ENCODE measurements around the gene CCDC54. TPM values are rescaled to one million over a fixed set of nuclear protein-coding genes. Genes with fewer than 3 reads are reported as not detected.

The CCDC54 gene
- total RNA-seq, 1 experiment from 2014 or later: not detected

- DNase-seq (ENCODE audit: low spot score): no peak
- peaks cover 21% of the 10 kb centered on the region for H3K9me3 Mint-ChIP-seq
- H3K4me3 Mint-ChIP-seq: no peak overlapping the region
- no peaks in the 10 kb centered on the region for H3K4me1 Mint-ChIP-seq
- H3K36me3 Mint-ChIP-seq: peaks cover 12% of the 10 kb centered on the region
- no peak overlapping the region for H3K27ac Mint-ChIP-seq
- H3K27me3 Mint-ChIP-seq (ENCODE audit: low read depth): no peaks in the 10 kb centered on the region
- no peak for ATAC-seq
- TF ChIP-seq KAT7 (CRISPR knock-in tag; IDR thresholded peaks at IDR 0.05; ENCODE audit: borderline replicate concordance): no peak
- no peak for TF ChIP-seq GTF2I (CRISPR knock-in tag; conservative IDR thresholded peaks at IDR 0.05)
- TF ChIP-seq ZNF263 (CRISPR knock-in tag; IDR thresholded peaks at IDR 0.05; ENCODE audit: low read depth): no peak
- no peak for TF ChIP-seq ZBTB43 (CRISPR knock-in tag; IDR thresholded peaks at IDR 0.05)
- no peak for TF ChIP-seq ZNF396 (CRISPR knock-in tag; IDR thresholded peaks at IDR 0.05; ENCODE audit: borderline replicate concordance)
- no peak for TF ChIP-seq TP53 (CRISPR knock-in tag; IDR thresholded peaks at IDR 0.05)
- no peak for TF ChIP-seq USF1 (CRISPR knock-in tag; IDR thresholded peaks at IDR 0.05)
- TF ChIP-seq ESRRA (CRISPR knock-in tag; IDR thresholded peaks at IDR 0.05; ENCODE audit: borderline replicate concordance): no peak
- TF ChIP-seq HMGXB4 (CRISPR knock-in tag; IDR thresholded peaks at IDR 0.05): no peak
- no peak for TF ChIP-seq ZNF138 (CRISPR knock-in tag; conservative IDR thresholded peaks at IDR 0.05)
- POLR2A ChIA-PET: no interaction called here
- CTCF ChIA-PET: interaction anchor here (1.0 kb wide), 1 partner anchor 10 kb away, joined by 3 read pairs; no protein-coding TSS in a partner anchor
These were observed 33.8 kb downstream of the CCDC54 start for GRCh38 chr3:107411056-107411455.

- Mint-ChIP-seq H3K4me1 (no peaks in the 10 kb centered on the region), H3K36me3 (peaks cover 12% of the 10 kb centered on the region), H3K27ac (no peak overlapping the region), H3K27me3 (ENCODE audit: low read depth) (no peaks in the 10 kb centered on the region), H3K4me3 (no peak overlapping the region), H3K9me3 (peaks cover 21% of the 10 kb centered on the region)
- POLR2A ChIA-PET: no interaction called here
- no peak for TF ChIP-seq TP53 (CRISPR knock-in tag; IDR thresholded peaks at IDR 0.05)
- TF ChIP-seq SMAD3 (CRISPR knock-in tag; IDR thresholded peaks at IDR 0.05; ENCODE audit: borderline replicate concordance): no peak
- TF ChIP-seq ATF6 (CRISPR knock-in tag; IDR thresholded peaks at IDR 0.05): no peak
- no peak for TF ChIP-seq ZNF232 (CRISPR knock-in tag; IDR thresholded peaks at IDR 0.05)
- TF ChIP-seq E2F5 (CRISPR knock-in tag; IDR thresholded peaks at IDR 0.05): no peak
- no peak for TF ChIP-seq NFYB (CRISPR knock-in tag; conservative IDR thresholded peaks at IDR 0.05; ENCODE audit: low read depth)
- TF ChIP-seq MYBL2 (CRISPR knock-in tag; IDR thresholded peaks at IDR 0.05): no peak
- no peak for TF ChIP-seq ZNF512 (CRISPR knock-in tag; IDR thresholded peaks at IDR 0.05; ENCODE audit: borderline replicate concordance)
- no peak for TF ChIP-seq ATF2 (CRISPR knock-in tag; IDR thresholded peaks at IDR 0.05; ENCODE audit: borderline replicate concordance, low read depth)
- TF ChIP-seq ZBTB21 (CRISPR knock-in tag; IDR thresholded peaks at IDR 0.05; ENCODE audit: borderline replicate concordance): no peak
- ATAC-seq: no peak
- no peak for DNase-seq (ENCODE audit: low spot score)
- CTCF ChIA-PET: interaction anchor here (1.8 to 2.5 kb wide), 3 partner anchors 9 to 140 kb away, joined by 6 to 13 read pairs (median 12); no protein-coding TSS in a partner anchor
These were observed 34.5 kb downstream of the CCDC54 start for GRCh38 chr3:107411779-107412178.
